Endothelial cell of umbilical vein (primary cell): ENCODE results near the gene SPAG9. TPM values are rescaled to one million over a fixed set of nuclear protein-coding genes. Genes with fewer than 3 reads are reported as not detected.

Source experiments
- BruUV-seq: library from RNA; stranded (reverse); fragments of 400-500 nt; replicated peaks from 2 replicates; lab custom pipeline; 2021; lab: Mats Ljungman, UMichigan
- CTCF ChIA-PET: fragments of 300-600, 350-600 bp; sonication (Branson Sonifier 250); formaldehyde crosslinking; loops from one replicate; lab custom pipeline; 2021; ENCODE audit warnings: antibody characterized with exemption, inconsistent platforms; lab: Charles Lee
- POLR2A ChIA-PET: fragments of 300-600, 350-600 bp; sonication (Branson Sonifier 250); formaldehyde crosslinking; loops from one replicate; lab custom pipeline; 2021; ENCODE audit warnings: antibody characterized with exemption, inconsistent platforms; lab: Charles Lee
- DNase-seq: peaks from one replicate; pipeline ENCODE4 v3.0.0-alpha.2; 2011; ENCODE audit warnings: low read depth, low spot score
- FAIRE-seq: peaks from 2 replicates; lab custom pipeline; 2011; peaks lifted over from hg19 to GRCh38; lab: Jason Lieb, UNC
- H2AFZ ChIP-seq: 2 replicates; pipeline ENCODE4 v1.6.0; 2012; ENCODE audit warnings: low read depth, low read length, control low read depth, inconsistent platforms
- H3K27ac ChIP-seq: 2 replicates; pipeline ENCODE4 v1.5.1; 2011; ENCODE audit warnings: low read depth, mild to moderate bottlenecking, control low read depth, low read length, moderate library complexity; ENCODE audit not compliant: insufficient read depth
- H3K27me3 ChIP-seq, 2 experiments: 2 replicates each; pipeline versions ENCODE4 v1.6.0 to v1.6.1; 2011; ENCODE audit warnings: low read length in 2 of 2, mixed read lengths in 1 of 2; ENCODE audit not compliant: control insufficient read depth in 2 of 2, insufficient read depth in 2 of 2
- H3K36me3 ChIP-seq, 2 experiments: 2 replicates in 1 of 2; 3 replicates in 1 of 2; pipeline ENCODE4 v1.5.1; 2011; ENCODE audit warnings: low read length in 2 of 2, mild to moderate bottlenecking in 1 of 2, moderate library complexity in 1 of 2; ENCODE audit not compliant: control insufficient read depth in 2 of 2, insufficient read depth in 2 of 2; ENCODE audit errors: extremely low read depth in 1 of 2
- H3K4me1 ChIP-seq: 3 replicates; pipeline ENCODE4 v1.5.1; 2011; ENCODE audit warnings: mild to moderate bottlenecking, low read length; ENCODE audit not compliant: control insufficient read depth, insufficient read depth; ENCODE audit errors: extremely low read depth
- H3K4me2 ChIP-seq: 2 replicates; pipeline ENCODE4 v1.6.1; 2011; ENCODE audit warnings: low read length, control low read depth, mixed read lengths; ENCODE audit not compliant: insufficient read depth
- H3K4me3 ChIP-seq, 3 experiments: fragments of 200-600 bp in 1 of 3; sonication (generic), shearing (Covaris generic) in 1 of 3; replicated peaks in 1 of 3; 2 replicates each; pipeline ENCODE4 v1.5.1; 2011 to 2016; ENCODE audit warnings: control low read depth in 3 of 3, low read length in 3 of 3, mild to moderate bottlenecking in 2 of 3, inconsistent platforms in 1 of 3, low read depth in 1 of 3, moderate library complexity in 1 of 3; ENCODE audit not compliant: insufficient read depth in 1 of 3
- H3K79me2 ChIP-seq: 2 replicates; pipeline ENCODE4 v1.6.0; 2012; ENCODE audit warnings: low read length, inconsistent platforms; ENCODE audit not compliant: control insufficient read depth, insufficient read depth
- H3K9ac ChIP-seq: replicated peaks from 2 replicates; pipeline ENCODE3; 2011; ENCODE audit warnings: low read length, control low read depth; ENCODE audit not compliant: insufficient read depth; ENCODE audit errors: extremely low read depth
- H3K9me1 ChIP-seq: replicated peaks from 3 replicates; pipeline ENCODE4 v1.6.0; 2011; ENCODE audit warnings: mild to moderate bottlenecking, low read length; ENCODE audit not compliant: control insufficient read depth, insufficient read depth; ENCODE audit errors: extremely low read depth
- H3K9me3 ChIP-seq: replicated peaks from 2 replicates; pipeline ENCODE4 v1.5.1; 2012; ENCODE audit warnings: low read length, inconsistent platforms; ENCODE audit not compliant: control insufficient read depth, insufficient read depth
- H4K20me1 ChIP-seq: replicated peaks from 2 replicates; pipeline ENCODE3; 2011; ENCODE audit warnings: mild to moderate bottlenecking, low read length; ENCODE audit not compliant: control insufficient read depth, insufficient read depth; ENCODE audit errors: extremely low read depth
- EZH2 ChIP-seq: IDR thresholded peaks from 2 replicates; pipeline ENCODE4 v1.6.1; 2012; ENCODE audit warnings: borderline replicate concordance, low read depth, mild to moderate bottlenecking, moderate library complexity, low read length, inconsistent platforms; ENCODE audit not compliant: severe bottlenecking
- FOS ChIP-seq: IDR thresholded peaks from 2 replicates; pipeline ENCODE4 v1.6.1; 2011; ENCODE audit warnings: mild to moderate bottlenecking, low read length, moderate library complexity, borderline replicate concordance; ENCODE audit not compliant: insufficient read depth
- GATA2 ChIP-seq: IDR thresholded peaks from 2 replicates; pipeline ENCODE4 v1.7.0; 2011; ENCODE audit warnings: low read depth, mild to moderate bottlenecking, moderate library complexity, mixed read lengths, low read length; ENCODE audit not compliant: insufficient read length, insufficient read depth
- JUN ChIP-seq: IDR thresholded peaks from 2 replicates; pipeline ENCODE4 v1.6.1; 2011; ENCODE audit warnings: borderline replicate concordance, low read depth; ENCODE audit not compliant: insufficient read length, insufficient read depth
- MYC ChIP-seq: IDR thresholded peaks from one replicate; pipeline ENCODE4 v1.6.1; 2011; ENCODE audit warnings: mild to moderate bottlenecking, low read depth, low read length
- POLR2A ChIP-seq: IDR thresholded peaks from 2 replicates; pipeline ENCODE4 v1.6.1; 2012; ENCODE audit warnings: low read depth, mild to moderate bottlenecking, control low read depth, low read length
- POLR2AphosphoS5 ChIP-seq: IDR thresholded peaks from 2 replicates; pipeline ENCODE4 v1.6.1; 2012; ENCODE audit warnings: low read depth, mild to moderate bottlenecking, control low read depth, low read length, moderate library complexity; ENCODE audit not compliant: insufficient read depth
- dilution Hi-C: fragments of 300-500 bp; cut with MboI; formaldehyde crosslinking; loops from one replicate; pipeline ENCODE4 v1.15.0; 2019; ENCODE audit warnings: low sequenced_read_pairs; ENCODE audit not compliant: extremely low pct_ligation_motif_present
- intact Hi-C: fragments of 100-400 bp; cut with micrococcal nuclease; formaldehyde crosslinking; loops from one replicate; pipeline ENCODE4 v1.10.0; 2022
- polyA plus RNA-seq, 4 experiments: library from polyadenylated mRNA; depleted of rRNA in 3 of 4; stranded (reverse) in 3 of 4; unstranded in 1 of 4; fragments of >200 nt; gene quantifications; 2 replicates each; pipeline versions ENCODE4 v1.2.1 to v1.2.3, GENCODE V29; 2011 to 2012; ENCODE audit warnings: missing spikeins in 1 of 4
- total RNA-seq: library from RNA; stranded (reverse); gene quantifications from 2 replicates; pipeline ENCODE4 v1.2.3, GENCODE V29; 2021
- TF ChIP-seq, protein P1 (sequence below): IDR thresholded peaks from 2 replicates; pipeline ENCODE4 v1.6.1; 2011; ENCODE audit not compliant: insufficient read depth, insufficient read length
- TF ChIP-seq, protein P2 (sequence below), 2 donors: IDR thresholded peaks; 1 replicate in 1 of 2; 2 replicates in 1 of 2; pipeline ENCODE4 v1.5.1; 2011; ENCODE audit warnings: low read length in 2 of 2, mild to moderate bottlenecking in 2 of 2, moderate library complexity in 2 of 2, control low read depth in 1 of 2, inconsistent platforms in 1 of 2, low read depth in 1 of 2; ENCODE audit not compliant: insufficient read depth in 1 of 2; ENCODE audit errors: extremely low read depth in 1 of 2

The SPAG9 gene
- total and polyA plus RNA-seq, 2 donors (not counting 3 experiments of a cell fraction or from before 2014, with no cell fraction given), result 16.5 to 75.0 TPM

DNA sequence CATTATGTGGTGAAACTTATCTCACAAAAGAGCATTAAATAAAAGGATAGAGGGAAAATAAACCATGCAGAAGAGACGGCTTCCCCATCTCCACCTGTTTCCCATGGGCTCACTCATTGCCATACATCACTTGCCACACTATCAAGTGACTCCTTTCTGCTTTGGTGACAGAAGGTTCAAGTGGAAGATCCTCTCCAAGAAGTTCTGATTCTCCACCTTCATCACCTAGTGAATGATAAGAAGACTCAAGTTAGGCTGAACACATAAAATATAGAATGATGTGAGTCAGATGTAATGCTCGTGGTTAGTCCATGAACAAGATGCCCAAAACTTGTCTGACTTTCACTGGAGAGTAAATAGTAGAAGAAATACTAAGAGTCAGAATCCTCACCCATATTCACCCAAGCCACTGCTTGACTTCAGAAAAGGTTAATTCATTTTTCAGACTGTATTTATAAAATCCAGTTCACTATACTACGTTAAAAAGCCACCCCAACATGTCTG, 154.5 kb downstream of the SPAG9 start:
- CTCF ChIA-PET, result interaction anchor here (1.0 kb wide), 1 partner anchor 9 kb away, joined by 6 read pairs; no protein-coding TSS in a partner anchor
- no peaks in the 10 kb centered on the region for H3K9me1 ChIP-seq
- TF ChIP-seq POLR2A, result no peak
- no peak for TF ChIP-seq GATA2
- TF ChIP-seq POLR2AphosphoS5, result no peak
- TF ChIP-seq, protein P1, sequence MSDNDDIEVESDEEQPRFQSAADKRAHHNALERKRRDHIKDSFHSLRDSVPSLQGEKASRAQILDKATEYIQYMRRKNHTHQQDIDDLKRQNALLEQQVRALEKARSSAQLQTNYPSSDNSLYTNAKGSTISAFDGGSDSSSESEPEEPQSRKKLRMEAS, result no peak
- no peak overlapping the region for H3K9ac ChIP-seq
- H4K20me1 ChIP-seq, result no peaks in the 10 kb centered on the region
- H3K27me3 ChIP-seq, result no peaks in the 10 kb centered on the region
- DNase-seq (no peak), FAIRE-seq (no peak)
- no peak overlapping the region for H3K4me2 ChIP-seq
- intact Hi-C loops, result no loop called here
- H3K4me1 ChIP-seq, result no peaks in the 10 kb centered on the region
- H3K27ac ChIP-seq, result no peak overlapping the region
- no peaks in the 10 kb centered on the region for H3K9me3 ChIP-seq
- peaks cover 0 to 1% of the 10 kb centered on the region in 2 experiments for H3K36me3 ChIP-seq
- POLR2A ChIA-PET, result no interaction called here
- H3K79me2 ChIP-seq, result no peaks in the 10 kb centered on the region
- BruUV-seq, result no TSS peak
- H3K4me3 ChIP-seq, result no peak overlapping the region
- no peak overlapping the region for H2AFZ ChIP-seq
- dilution Hi-C loops, result no loop called here

DNA sequence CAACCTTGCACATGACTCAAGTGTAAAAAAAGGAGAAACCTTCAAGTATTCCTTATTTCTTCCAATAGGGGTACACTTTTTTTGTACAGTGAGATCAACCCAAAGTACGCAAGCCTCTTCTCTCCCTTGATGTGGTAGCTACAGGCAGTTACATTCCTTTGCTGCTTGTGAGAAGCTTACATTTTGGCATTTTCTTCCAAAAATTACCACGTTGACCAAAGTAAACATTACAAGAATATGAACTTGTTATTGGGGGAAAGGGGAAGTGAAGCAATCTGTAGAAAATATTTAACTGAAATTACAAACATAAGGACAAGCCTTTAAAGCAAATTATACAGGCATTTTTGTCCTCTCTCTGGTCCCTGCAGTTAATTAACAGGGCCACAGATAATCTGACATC, 157.5 kb downstream of the SPAG9 start:
- Histone ChIP-seq H3K4me1 (no peaks in the 10 kb centered on the region), H3K27ac (no peak overlapping the region), H3K27me3 (no peaks in the 10 kb centered on the region), H3K79me2 (no peaks in the 10 kb centered on the region), H3K4me3 (no peak overlapping the region), H3K4me2 (no peak overlapping the region), H3K9ac (no peak overlapping the region), H3K36me3 (no peaks in the 10 kb centered on the region), H3K9me1 (no peaks in the 10 kb centered on the region), H4K20me1 (no peaks in the 10 kb centered on the region), H2AFZ (no peak overlapping the region), H3K9me3 (no peaks in the 10 kb centered on the region)
- no peak for TF ChIP-seq POLR2AphosphoS5
- no peak for TF ChIP-seq GATA2
- no peak for TF ChIP-seq MYC
- no peak for TF ChIP-seq EZH2
- no peak for TF ChIP-seq JUN
- no peak for TF ChIP-seq POLR2A
- TF ChIP-seq FOS, result no peak
- TF ChIP-seq, protein P1, result no peak
- TF ChIP-seq, protein P2, sequence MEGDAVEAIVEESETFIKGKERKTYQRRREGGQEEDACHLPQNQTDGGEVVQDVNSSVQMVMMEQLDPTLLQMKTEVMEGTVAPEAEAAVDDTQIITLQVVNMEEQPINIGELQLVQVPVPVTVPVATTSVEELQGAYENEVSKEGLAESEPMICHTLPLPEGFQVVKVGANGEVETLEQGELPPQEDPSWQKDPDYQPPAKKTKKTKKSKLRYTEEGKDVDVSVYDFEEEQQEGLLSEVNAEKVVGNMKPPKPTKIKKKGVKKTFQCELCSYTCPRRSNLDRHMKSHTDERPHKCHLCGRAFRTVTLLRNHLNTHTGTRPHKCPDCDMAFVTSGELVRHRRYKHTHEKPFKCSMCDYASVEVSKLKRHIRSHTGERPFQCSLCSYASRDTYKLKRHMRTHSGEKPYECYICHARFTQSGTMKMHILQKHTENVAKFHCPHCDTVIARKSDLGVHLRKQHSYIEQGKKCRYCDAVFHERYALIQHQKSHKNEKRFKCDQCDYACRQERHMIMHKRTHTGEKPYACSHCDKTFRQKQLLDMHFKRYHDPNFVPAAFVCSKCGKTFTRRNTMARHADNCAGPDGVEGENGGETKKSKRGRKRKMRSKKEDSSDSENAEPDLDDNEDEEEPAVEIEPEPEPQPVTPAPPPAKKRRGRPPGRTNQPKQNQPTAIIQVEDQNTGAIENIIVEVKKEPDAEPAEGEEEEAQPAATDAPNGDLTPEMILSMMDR (IDR thresholded peaks at IDR 0.05; ENCODE audit: extremely low read depth in 1 of 2, insufficient read depth in 1 of 2, low read depth in 1 of 2, low read length in 2 of 2), result no peak
- intact Hi-C loops, result no loop called here
- CTCF ChIA-PET, result interaction anchor here (1.5 kb wide), 1 partner anchor 111 kb away, joined by 7 read pairs; no protein-coding TSS in a partner anchor
- POLR2A ChIA-PET, result no interaction called here
- DNase-seq (no peak), FAIRE-seq (no peak)
- BruUV-seq, result no TSS peak
- dilution Hi-C loops, result no loop called here
